ENCODE measurements around the gene MED29.

The MED29 gene

GRCh38 chr19:39422020-39422419 lies 30.8 kb downstream of the MED29 start:
- no peak for DNase-seq (ENCODE audit: low read depth)
- H3K4me3 ChIP-seq (ENCODE audit: low read depth, low read length): no peak overlapping the region

GRCh38 chr19:39423258-39424086 lies 32.3 kb downstream of the MED29 start:
- no peak for DNase-seq (ENCODE audit: low read depth)
- no peak overlapping the region for H3K4me3 ChIP-seq (ENCODE audit: low read depth, low read length)

- H3K4me3 ChIP-seq (ENCODE audit: low read depth, low read length): no peak overlapping the region
Observed at GRCh38 chr19:39424934-39425333, 33.8 kb downstream of the MED29 start.

DNA sequence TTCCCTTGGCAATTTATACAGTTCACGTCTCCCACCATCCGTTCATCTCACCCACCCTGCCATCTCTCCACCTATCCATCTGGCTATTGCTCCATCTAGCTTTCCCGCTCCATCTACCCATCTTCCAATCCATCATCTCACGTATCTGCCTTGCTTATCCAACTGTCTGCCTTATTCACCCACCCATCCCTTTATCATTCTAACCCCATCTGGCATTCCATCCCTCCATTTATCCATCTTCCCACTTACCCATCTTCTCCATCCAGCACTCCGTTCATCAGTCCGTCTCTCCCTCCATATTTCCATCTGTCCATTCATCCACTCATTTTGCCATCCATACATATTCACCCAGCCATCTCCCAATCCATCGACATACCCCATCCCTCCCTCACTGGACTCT lies 34.6 kb downstream of the MED29 start:
- no peak overlapping the region for H3K4me3 ChIP-seq (ENCODE audit: low read depth, low read length)
- no peak for DNase-seq (ENCODE audit: low read depth)

More at GRCh38 chr19:39424934-39425333, 33.8 kb downstream of the MED29 start:
- no peak for DNase-seq (ENCODE audit: low read depth)

GRCh38 chr19:39426170-39426569 lies 35.0 kb downstream of the MED29 start:
- DNase-seq (ENCODE audit: low read depth): no peak
- H3K4me3 ChIP-seq (ENCODE audit: low read depth, low read length): no peak overlapping the region

DNA sequence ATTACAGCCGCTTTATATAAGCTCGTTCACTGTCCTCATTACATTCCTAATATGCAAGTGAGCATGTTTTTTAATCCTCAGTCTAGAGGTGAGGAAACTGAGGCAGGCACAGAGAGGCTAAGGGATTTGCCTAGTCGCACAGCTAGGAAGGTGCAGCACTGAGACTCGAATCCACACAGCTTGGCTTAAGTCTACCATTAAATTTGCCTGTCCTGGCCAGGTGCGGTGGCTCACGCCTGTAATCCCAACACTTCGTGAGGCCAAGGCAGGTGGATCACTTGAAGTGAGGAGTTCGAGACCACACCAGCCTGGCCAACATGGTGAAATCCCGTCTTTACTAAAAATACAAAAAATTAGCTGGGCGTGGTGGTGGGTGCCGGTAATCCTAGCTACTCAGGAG lies 36.5 kb downstream of the MED29 start:
- no peak overlapping the region for H3K4me3 ChIP-seq (ENCODE audit: low read depth, low read length)
- no peak for DNase-seq (ENCODE audit: low read depth)

DNA sequence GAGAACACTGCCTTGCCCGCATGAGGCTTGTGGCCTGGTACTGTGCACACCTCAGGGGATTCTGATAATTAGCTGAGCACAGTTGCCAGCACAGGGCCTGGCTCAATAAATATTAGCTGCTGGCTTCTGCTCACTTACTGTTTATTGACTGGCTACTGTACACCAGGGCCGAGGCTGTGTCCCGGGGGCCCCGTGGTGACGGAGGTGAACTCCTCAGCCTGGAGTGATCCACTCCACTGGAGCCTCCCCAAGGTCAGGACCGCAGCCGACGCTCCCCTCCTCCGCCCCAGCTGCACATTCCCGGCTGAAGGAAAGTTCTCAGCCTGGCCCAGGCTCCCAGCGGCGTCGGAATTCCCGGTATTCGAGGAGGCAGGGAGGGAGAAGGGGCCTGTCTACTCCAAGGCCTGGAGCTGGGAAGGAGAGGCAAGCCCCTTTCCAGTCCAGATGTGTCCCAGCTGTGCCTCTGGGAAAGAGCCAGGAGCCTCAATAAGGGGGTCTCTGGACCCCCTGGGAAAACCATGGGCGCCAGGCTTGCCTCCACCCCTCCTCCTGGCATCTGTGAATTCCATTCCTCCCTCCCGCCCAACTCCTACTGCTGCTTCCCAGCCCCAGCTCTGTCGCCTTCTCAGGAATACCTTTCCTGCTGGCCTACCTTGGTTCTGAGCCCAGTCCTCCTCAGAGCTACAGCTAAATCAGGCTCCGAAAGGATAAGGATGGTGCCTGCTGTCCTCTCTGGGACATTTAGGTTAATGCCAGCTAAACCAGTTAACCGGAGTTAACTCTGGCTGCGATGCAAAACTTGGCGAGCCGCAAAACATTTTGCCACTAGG lies 37.3 kb downstream of the MED29 start:
- no peak overlapping the region for H3K4me3 ChIP-seq (ENCODE audit: low read depth, low read length)
- peak; percentile 84 for DNase-seq (ENCODE audit: low read depth)

GRCh38 chr19:39430675-39431593 lies 39.8 kb downstream of the MED29 start:
- no peak overlapping the region for H3K4me3 ChIP-seq (ENCODE audit: low read depth, low read length)
- peak; percentile 96 for DNase-seq (ENCODE audit: low read depth)

DNA sequence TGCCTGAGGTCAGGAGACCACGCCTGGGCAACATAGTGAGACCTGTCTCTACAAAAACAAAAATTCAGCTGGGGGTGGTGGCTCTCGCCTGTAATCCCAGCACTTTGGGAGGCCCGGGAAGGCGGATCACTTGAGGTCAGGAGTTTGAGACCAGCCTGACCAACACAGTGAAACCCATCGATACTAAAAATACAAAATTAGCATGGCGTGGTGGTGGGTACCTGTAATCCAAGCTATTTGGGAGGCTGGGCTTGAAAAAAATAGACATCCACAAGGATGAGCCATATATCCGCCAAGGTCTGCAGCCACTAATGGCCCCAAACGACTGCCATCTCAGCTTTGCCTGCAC lies 41.5 kb downstream of the MED29 start:
- DNase-seq (ENCODE audit: low read depth): no peak
- no peak overlapping the region for H3K4me3 ChIP-seq (ENCODE audit: low read depth, low read length)

GRCh38 chr19:39433480-39434079 lies 42.4 kb downstream of the MED29 start:
- H3K4me3 ChIP-seq (ENCODE audit: low read depth, low read length): no peak overlapping the region

DNA sequence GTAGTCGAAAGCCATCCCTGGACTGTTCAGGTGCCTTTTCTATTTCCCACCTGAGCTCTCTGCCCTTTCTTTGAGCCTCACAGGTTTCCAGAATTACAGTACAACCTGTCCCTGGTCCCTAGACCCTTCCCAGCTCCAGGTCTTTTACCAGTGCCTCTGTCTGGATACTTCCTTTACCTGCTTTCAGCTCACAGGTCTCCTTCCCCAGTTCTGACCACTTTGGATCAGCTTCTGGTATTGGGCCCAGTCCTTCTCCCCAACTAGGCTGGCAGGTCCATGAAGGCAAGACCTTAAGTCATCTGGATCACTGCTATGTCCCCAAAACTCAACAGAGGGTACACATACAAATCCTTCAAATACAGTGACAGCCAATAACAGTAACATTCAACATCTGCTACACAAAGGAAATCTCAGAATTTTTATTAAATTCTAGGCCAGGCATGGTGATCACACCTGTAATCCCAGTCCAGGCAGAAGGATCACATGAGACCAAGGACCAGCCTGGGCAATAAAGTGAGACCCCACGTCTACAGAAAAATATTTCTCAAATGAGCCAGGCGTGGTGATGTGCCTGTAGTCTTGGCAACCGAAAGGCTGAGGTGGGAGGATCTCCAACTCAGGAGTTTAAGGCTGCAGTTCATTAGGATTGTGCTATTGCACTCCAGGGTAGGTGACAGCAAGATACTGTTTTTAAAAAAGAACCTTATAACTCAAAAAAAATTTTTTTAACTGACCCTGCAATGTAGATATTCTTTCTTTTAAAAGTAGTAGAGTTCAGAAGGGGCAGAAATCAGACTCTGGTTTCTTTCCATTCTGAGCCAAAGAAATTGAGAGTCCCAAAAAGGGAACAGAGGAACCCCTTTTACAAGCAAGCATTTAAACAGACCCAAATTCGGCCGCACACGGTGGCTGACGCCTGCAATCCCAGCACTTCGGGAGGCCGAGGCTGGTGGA lies 43.2 kb downstream of the MED29 start:
- peak overlapping the region; percentile 73 for H3K4me3 ChIP-seq (ENCODE audit: low read depth, low read length)
- no peak for DNase-seq (ENCODE audit: low read depth)

More at GRCh38 chr19:39433480-39434079, 42.4 kb downstream of the MED29 start:
- DNase-seq (ENCODE audit: low read depth): no peak

DNA sequence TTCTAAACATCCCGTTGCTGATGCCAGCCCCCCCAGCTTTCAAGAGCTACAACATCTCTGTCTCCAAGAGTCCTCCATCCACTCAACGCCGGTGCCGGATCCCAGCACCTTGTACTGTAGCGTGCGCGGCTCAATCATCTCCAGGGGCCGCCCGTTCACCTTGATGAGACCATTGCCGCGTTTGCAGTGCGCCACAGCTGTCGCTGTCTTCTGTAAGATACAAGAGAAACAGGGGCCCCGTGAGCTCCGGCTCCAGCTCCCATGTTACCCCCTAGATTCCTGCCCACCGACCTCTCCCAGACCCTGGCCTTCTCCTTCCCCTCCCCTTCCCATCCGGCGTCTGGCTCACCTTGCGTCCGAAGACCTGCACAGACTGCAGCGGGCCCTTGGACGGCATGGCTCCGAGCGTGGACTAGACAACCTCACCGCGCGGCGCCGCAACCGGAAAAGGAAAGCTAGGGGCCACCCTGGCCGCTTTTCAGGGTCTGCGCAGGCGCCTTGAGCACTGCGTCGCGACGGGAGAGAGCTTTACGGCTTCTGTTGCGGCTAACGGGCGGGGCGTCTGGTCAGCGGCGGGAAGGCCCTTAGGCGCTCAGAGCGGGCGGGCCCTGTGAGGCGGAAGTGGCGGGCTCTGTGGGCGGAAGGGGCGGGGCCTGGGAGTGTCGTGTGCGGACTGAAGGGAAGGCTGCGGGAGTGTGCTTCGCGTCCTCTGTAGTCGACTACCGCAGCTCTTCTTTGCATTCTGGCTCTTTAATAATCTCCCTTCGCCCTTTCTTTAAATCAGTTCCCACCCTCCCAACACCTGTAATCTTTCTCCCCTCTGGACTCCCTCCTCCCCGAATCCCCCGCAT lies 44.5 kb downstream of the MED29 start, which contains the start of gene RPS16:
Gene RPS16, minus strand, starts transcription at position 451 of the 851 bp plus-strand sequence. Its CDS starts 54 bp downstream, at position 397.
- H3K4me3 ChIP-seq (ENCODE audit: low read depth, low read length): peak within 1 kb of the TSS; percentile 73
- peak; percentile 88 for DNase-seq (ENCODE audit: low read depth)

DNA sequence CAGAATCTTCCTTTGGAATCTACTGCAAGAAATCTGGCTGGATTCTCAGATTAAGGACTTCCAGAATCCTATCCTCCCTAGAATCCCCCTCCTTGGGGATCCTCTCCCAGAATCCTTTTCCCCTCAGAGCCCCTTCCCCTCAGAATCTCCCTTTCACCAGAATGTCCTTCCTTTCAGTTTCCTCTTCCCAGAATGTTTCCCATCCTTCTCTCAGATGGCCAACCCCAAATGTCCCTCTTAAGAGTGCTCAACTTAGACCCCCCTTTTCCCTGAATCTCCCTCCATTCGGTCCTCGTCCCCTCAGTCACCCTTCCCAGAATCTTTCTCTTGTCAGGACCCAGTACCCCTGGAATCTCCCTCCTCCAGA lies 45.2 kb downstream of the MED29 start:
- peak overlapping the region; percentile 73 for H3K4me3 ChIP-seq (ENCODE audit: low read depth, low read length)
- DNase-seq (ENCODE audit: low read depth): no peak

DNA sequence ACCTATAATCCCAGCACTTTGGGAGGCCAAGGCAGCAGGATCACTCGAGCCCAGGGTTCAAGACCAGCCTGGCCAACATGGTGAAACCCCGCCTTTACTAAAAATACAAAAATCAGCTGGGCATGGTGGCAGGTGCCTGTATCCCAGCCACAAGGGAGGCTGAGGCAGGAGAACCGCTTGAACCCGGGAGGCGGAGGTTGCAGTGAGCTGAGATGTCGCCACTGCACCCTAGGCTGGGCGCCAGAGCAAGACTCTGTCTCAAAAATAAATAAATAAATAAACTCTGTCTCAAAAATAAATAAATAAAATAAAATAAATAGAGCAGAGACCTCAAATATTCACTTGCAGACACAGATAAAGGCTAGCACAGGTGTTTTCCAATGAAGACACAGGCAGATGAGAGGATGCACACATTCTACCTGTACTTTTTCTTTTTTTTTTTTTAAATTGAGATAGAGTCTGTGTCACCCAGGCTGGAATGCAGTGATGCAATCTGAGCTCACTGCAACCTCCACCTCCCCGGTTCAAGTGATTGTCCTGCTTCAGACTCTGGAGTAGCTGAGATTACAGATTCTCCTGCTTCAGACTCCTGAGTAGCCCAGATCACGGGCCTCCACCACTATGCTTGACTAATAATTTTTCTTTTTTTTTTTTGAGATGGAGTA lies 47.2 kb downstream of the MED29 start:
- H3K4me3 ChIP-seq (ENCODE audit: low read depth, low read length): no peak overlapping the region
- no peak for DNase-seq (ENCODE audit: low read depth)

- DNase-seq (ENCODE audit: low read depth): no peak
- H3K4me3 ChIP-seq (ENCODE audit: low read depth, low read length): peak overlapping the region; percentile 100
Observed at GRCh38 chr19:39444598-39445195, 53.5 kb downstream of the MED29 start.
